Mucosa of rectum (tissue), 2 donors: Measurements from ENCODE around the gene CYTH2.

Source experiments
- H3K27ac ChIP-seq, 2 donors: one replicate each; pipeline ENCODE4 v1.7.0; 2013; ENCODE audit warnings: inconsistent platforms in 2 of 2, low read depth in 2 of 2, low read length in 2 of 2
- H3K27me3 ChIP-seq, 2 donors: one replicate each; pipeline ENCODE4 v1.7.0; 2013; ENCODE audit warnings: low read length in 2 of 2; ENCODE audit not compliant: control insufficient read depth in 2 of 2, insufficient read depth in 2 of 2
- H3K36me3 ChIP-seq, 2 donors: one replicate each; pipeline ENCODE4 v1.7.0; 2013; ENCODE audit warnings: low read length in 2 of 2; ENCODE audit not compliant: control insufficient read depth in 2 of 2, insufficient read depth in 2 of 2
- H3K4me1 ChIP-seq, 2 donors: one replicate each; pipeline ENCODE4 v1.7.0; 2013; ENCODE audit warnings: low read length in 2 of 2, mild to moderate bottlenecking in 1 of 2; ENCODE audit not compliant: control insufficient read depth in 2 of 2, insufficient read depth in 2 of 2
- H3K4me3 ChIP-seq, 2 donors: one replicate each; pipeline ENCODE4 v1.7.0; 2013; ENCODE audit warnings: low read length in 2 of 2
- H3K9ac ChIP-seq, 2 donors: one replicate each; pipeline ENCODE4 v1.7.0; 2013; ENCODE audit warnings: low read length in 2 of 2, low read depth in 1 of 2, mild to moderate bottlenecking in 1 of 2
- H3K9me3 ChIP-seq, 2 donors: one replicate each; pipeline ENCODE4 v1.7.0; 2013; ENCODE audit warnings: low read length in 2 of 2; ENCODE audit not compliant: control insufficient read depth in 2 of 2
- donor health status: healthy.
- donor health status: Normal muscosa, but diverticular disease.

CYTH2 gene

DNA sequence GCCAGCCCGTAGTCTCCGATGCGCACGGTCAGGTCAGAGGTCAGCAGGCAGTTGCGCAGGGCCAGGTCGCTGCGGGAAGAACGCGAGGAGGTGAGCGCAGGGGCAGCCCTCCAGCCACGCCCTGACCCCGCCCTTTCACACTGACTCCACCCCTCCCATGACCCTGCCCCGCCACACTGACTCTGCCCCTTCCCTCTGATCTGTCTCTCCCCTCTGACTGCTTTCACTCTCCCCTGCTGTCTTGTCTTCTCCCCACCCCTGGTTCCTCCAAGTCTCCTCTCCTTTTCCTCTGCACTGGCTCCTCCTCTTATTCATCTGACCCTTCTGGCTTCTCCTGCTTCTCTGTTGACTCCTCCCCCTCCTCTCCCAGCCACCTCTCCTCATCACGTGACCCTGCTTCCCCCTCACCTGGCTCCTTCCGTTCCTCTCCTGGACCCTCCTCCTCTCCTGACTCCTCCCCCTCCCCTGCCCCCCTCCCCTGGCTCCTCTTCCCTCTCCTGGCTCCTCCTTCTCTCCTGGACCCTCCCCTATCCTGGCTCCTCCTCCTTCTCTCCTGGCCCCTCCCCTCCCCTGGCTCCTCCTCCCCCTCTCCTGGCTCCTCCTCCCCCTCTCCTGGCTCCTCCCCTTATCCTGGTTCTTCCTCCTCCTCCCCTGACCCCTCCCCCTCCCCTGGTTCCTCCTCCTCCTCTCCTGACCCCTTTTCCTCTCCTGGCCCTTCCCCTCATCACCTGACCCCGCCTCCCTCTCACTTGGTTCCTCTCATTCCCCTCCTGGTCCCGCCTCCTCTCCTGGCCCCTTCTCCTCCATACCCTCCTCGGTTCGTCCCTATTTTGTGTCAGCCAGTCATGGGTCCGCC lies 32.6 kb downstream of the CYTH2 start:
- Histone ChIP-seq H3K27me3 (peaks cover 4 to 24% of the 10 kb centered on the region in 2 donors), H3K9ac (peak overlapping the region in 1 of 2 donors; percentile 41), H3K36me3 (no peaks in the 10 kb centered on the region), H3K9me3 (no peaks in the 10 kb centered on the region), H3K4me3 (peak overlapping the region in 1 of 2 donors; percentile 57), H3K4me1 (peaks cover 0 to 3% of the 10 kb centered on the region in 2 donors), H3K27ac (peak overlapping the region in 1 of 2 donors; percentile 32)

GRCh38 chr19:48502350-48503018 lies 33.3 kb downstream of the CYTH2 start:
- no peak overlapping the region for H3K9ac ChIP-seq
- peaks cover 0 to 3% of the 10 kb centered on the region in 2 donors for H3K4me1 ChIP-seq
- no peaks in the 10 kb centered on the region for H3K36me3 ChIP-seq
- H3K4me3 ChIP-seq = peak overlapping the region in 1 of 2 donors; percentile 22
- H3K27ac ChIP-seq = no peak overlapping the region
- no peaks in the 10 kb centered on the region for H3K9me3 ChIP-seq
- peaks cover 4 to 24% of the 10 kb centered on the region in 2 donors for H3K27me3 ChIP-seq

DNA sequence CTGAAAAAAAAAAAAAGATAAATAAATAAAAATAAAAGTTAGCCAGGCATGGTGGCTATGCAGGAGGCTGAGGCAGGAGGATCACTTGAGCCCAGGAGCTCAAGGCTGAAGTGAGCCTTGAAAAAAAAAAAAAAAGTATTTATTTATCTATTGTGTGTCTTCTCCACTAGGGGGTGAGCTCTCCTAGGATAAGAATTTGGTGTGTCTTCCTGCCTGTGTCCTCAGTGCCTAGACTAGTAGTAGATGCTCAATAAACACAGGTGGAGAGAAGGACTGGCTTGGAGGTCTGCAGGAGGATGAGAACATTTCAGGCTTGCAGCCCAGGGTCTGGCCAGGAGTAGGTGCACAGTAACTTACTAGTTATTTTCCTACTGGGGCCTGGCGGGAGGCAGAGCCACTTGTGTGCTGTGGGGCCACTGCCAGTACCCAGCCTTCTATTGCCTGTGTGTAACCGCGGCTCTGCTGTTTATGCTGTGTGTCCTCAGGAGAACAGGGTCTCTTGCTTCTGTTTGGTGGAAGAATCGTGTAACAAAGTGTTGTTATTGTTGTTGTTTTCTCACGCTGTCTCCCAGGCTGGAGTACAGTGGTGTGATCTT lies 37.1 kb downstream of the CYTH2 start:
- Histone ChIP-seq H3K9ac (no peak overlapping the region), H3K9me3 (no peaks in the 10 kb centered on the region), H3K36me3 (no peaks in the 10 kb centered on the region), H3K27me3 (peaks cover 6 to 29% of the 10 kb centered on the region in 2 donors), H3K27ac (no peak overlapping the region), H3K4me3 (no peak overlapping the region), H3K4me1 (peaks cover 0 to 3% of the 10 kb centered on the region in 2 donors)

- Histone ChIP-seq H3K9me3 (no peaks in the 10 kb centered on the region), H3K4me3 (no peak overlapping the region), H3K9ac (no peak overlapping the region), H3K27me3 (peaks cover 17 to 35% of the 10 kb centered on the region in 2 donors), H3K4me1 (peaks cover 0 to 4% of the 10 kb centered on the region in 2 donors), H3K27ac (no peak overlapping the region), H3K36me3 (no peaks in the 10 kb centered on the region)
Observed at GRCh38 chr19:48507911-48508439, 38.8 kb downstream of the CYTH2 start.

DNA sequence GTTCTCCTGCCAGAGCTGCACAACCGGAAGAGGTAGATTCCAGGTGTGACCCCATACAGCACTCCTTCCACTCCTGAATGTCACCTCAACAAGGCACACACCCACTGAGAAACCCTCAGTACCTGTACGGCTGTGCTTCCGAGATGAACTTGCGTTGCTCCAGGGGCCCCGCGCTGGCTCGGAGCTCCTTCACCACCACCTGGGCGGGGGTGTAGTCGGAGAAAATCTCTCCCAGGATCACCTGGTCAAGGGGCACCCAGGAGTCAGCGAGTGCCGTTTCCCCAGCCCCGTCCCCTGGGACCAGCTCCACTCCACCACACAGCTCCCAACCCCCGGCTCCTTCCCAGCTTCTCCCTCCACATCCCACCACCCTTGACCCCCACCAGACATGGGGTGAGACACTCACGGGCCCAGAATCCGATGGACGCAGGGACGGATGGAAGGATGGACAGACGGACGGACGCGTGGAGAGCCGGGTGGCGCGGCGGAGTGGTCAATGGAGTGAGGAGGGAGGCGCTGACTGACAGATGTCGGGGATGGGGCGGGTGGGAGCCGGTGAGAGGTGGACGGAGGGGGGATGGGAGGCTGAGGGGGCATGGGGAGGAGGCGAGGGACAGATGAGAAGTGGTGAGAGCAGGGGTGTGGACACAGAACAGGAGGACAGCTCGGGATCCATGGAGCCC lies 39.7 kb downstream of the CYTH2 start:
- no peak overlapping the region for H3K9ac ChIP-seq
- H3K4me1 ChIP-seq = peaks cover 0 to 4% of the 10 kb centered on the region in 2 donors
- no peak overlapping the region for H3K27ac ChIP-seq
- no peak overlapping the region for H3K4me3 ChIP-seq
- H3K27me3 ChIP-seq = peaks cover 21 to 40% of the 10 kb centered on the region in 2 donors
- H3K36me3 ChIP-seq = no peaks in the 10 kb centered on the region
- H3K9me3 ChIP-seq = no peaks in the 10 kb centered on the region

GRCh38 chr19:48509467-48510194 lies 40.5 kb downstream of the CYTH2 start:
- Histone ChIP-seq H3K4me3 (no peak overlapping the region), H3K9me3 (no peaks in the 10 kb centered on the region), H3K27me3 (peaks cover 21 to 40% of the 10 kb centered on the region in 2 donors), H3K4me1 (peaks cover 0 to 4% of the 10 kb centered on the region in 2 donors), H3K27ac (no peak overlapping the region), H3K9ac (no peak overlapping the region), H3K36me3 (no peaks in the 10 kb centered on the region)

DNA sequence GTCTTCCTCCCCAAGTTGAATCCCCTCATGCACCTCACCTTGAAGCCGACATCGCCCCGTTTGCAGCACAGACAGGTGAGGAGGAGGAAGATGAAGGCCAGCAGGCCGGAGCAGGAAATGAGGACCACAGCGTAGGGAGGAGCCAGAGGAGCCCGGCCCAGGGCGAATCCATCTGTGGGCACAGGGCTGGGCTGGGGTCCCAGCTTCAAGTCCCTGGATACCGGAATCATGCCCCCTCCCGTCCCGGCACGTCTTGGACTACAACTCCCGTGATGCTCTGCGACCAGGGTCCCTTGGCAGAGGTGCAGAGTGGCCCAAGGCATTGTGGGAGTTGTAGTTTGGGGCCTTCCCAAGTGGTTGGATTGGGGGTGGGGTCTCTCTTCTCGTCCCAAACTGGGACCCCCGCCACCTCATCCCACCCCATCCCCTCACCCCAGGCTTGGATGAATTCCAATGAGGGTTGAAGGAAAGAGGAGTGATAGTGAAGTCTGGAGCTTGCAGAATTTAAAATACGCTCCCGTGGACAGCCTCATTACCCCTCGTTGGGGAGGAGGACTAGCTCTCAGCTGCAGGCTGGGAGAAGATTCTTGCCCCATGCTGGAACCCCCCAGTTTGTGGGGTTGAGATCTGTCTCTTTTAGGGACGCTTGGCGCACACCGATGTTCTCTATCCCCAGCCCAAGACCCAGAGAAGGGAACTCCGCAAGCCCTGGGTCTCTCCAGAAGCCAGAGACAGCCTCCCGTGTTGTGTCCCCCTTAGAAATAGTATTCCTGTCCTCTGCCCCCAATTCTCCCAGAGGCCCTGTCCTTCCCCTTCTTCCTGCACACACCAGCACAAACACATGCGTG lies 41.5 kb downstream of the CYTH2 start:
- H3K27ac ChIP-seq = no peak overlapping the region
- peak overlapping the region in 1 of 2 donors; percentile 48 for H3K4me3 ChIP-seq
- H3K4me1 ChIP-seq = peaks cover 0 to 4% of the 10 kb centered on the region in 2 donors
- H3K27me3 ChIP-seq = peaks cover 21 to 40% of the 10 kb centered on the region in 2 donors
- H3K36me3 ChIP-seq = no peaks in the 10 kb centered on the region
- no peaks in the 10 kb centered on the region for H3K9me3 ChIP-seq
- H3K9ac ChIP-seq = no peak overlapping the region

GRCh38 chr19:48511321-48511731 lies 42.2 kb downstream of the CYTH2 start:
- Histone ChIP-seq H3K36me3 (no peaks in the 10 kb centered on the region), H3K4me1 (peaks cover 0 to 4% of the 10 kb centered on the region in 2 donors), H3K9ac (no peak overlapping the region), H3K27ac (no peak overlapping the region), H3K27me3 (peaks cover 21 to 42% of the 10 kb centered on the region in 2 donors), H3K9me3 (no peaks in the 10 kb centered on the region), H3K4me3 (no peak overlapping the region)
